ENCODE measurements around the gene ACTN1. TPM values are rescaled to one million over a fixed set of nuclear protein-coding genes. Genes with fewer than 3 reads are reported as not detected.

The ACTN1 gene
- total RNA-seq, 2 experiments from 2014 or later: 31.9 to 35.1 TPM

- POLR2A ChIA-PET: no interaction called here
- H3K36me3 Mint-ChIP-seq (ENCODE audit: low read depth): no peaks in the 10 kb centered on the region
- CTCF ChIA-PET: interaction anchor here (1.5 kb wide), 1 partner anchor 14 kb away, joined by 3 read pairs; no protein-coding TSS in a partner anchor
- H3K4me3 Mint-ChIP-seq: no peak overlapping the region
- DNase-seq: no peak
- H3K9me3 Mint-ChIP-seq: no peaks in the 10 kb centered on the region
- H3K4me1 Mint-ChIP-seq: peaks cover 36% of the 10 kb centered on the region
- H3K27me3 Mint-ChIP-seq: no peaks in the 10 kb centered on the region
- H3K27ac Mint-ChIP-seq: no peak overlapping the region
Observed at GRCh38 chr14:68942296-68943035, 36.6 kb downstream of the ACTN1 start.

- Mint-ChIP-seq H3K4me1 (peaks cover 39% of the 10 kb centered on the region), H3K9me3 (no peaks in the 10 kb centered on the region), H3K27me3 (no peaks in the 10 kb centered on the region), H3K36me3 (ENCODE audit: low read depth) (no peaks in the 10 kb centered on the region), H3K27ac (no peak overlapping the region), H3K4me3 (no peak overlapping the region)
- ChIA-PET POLR2A (no interaction called here), CTCF (interaction anchor here (1.5 kb wide), 1 partner anchor 15 kb away, joined by 3 read pairs; no protein-coding TSS in a partner anchor)
- no peak for DNase-seq
Observed at GRCh38 chr14:68941820-68942219, 37.3 kb downstream of the ACTN1 start.

DNA sequence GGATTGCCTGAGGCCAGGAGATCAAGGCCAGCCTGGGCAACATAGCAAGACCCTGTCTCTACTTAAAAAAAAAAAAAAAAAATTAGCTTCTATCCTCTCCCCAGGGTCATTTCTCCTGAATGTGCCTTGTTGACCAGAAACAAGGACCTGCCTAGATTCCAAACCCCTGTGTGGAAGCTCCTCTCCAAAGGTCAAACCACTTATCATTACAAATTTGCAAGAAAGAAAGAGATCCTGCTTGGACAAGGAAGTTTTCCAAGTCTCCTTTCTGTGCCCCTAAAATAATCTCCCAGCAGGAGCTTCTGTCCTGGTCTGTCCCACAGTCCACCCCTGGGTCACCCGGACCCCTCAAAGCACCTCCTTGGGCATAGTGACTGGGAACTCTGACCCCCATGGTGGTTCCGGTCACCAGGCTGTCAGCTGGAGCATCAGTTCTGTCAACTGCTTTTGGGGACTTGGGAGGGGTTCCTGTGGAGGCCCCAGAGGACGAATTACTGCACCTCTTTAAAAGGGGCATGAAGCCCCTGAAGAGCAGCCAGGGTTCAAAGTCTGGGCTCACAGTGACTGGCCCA is 38.4 kb downstream of the ACTN1 start:
- DNase-seq: no peak
- Mint-ChIP-seq H3K27ac (no peak overlapping the region), H3K4me1 (peaks cover 38% of the 10 kb centered on the region), H3K36me3 (ENCODE audit: low read depth) (no peaks in the 10 kb centered on the region), H3K27me3 (no peaks in the 10 kb centered on the region), H3K9me3 (no peaks in the 10 kb centered on the region), H3K4me3 (no peak overlapping the region)
- ChIA-PET POLR2A (no interaction called here), CTCF (interaction anchor here (0.9 to 2.1 kb wide), 6 partner anchors 8 to 168 kb away, joined by 3 to 7 read pairs (median 3); no protein-coding TSS in a partner anchor)

DNA sequence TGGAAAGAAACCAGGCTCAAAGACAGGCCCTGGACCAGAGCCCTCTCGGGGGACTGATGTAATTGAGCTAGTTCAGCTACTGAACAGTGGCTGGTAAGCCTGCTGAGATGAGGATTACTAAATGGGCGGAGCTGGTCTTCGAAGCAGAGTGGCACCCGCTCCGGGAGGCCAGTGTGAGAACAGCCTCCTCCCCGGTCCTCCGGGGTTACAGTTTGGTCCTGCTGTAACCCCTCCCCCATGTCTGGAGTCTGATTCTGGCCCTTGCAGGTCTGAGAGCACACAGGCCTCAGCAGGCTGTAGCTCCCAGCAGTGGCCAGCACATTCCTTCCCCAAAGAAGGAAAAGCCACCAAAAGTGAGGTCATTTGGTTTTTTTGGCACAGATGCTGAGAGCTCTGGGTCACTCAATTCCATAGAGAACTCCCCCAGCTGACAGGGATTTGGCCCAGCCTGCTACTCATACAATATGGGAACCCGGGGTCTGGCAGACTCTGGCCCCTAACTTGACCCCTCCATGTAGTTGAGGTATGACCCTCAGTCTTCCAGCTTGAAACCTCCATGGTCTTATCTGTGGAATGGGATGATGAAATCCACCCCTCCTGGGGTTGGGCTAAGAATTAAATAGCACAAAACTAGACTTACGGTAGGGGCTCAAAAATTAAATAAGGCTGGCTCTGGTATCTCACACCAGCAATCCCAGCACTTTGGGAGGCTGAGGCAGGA is 39.0 kb downstream of the ACTN1 start:
- Mint-ChIP-seq H3K27me3 (no peaks in the 10 kb centered on the region), H3K4me1 (peaks cover 34% of the 10 kb centered on the region), H3K27ac (no peak overlapping the region), H3K9me3 (no peaks in the 10 kb centered on the region), H3K4me3 (no peak overlapping the region), H3K36me3 (ENCODE audit: low read depth) (no peaks in the 10 kb centered on the region)
- no peak for DNase-seq
- CTCF ChIA-PET: interaction anchor here (0.9 to 2.3 kb wide), 9 partner anchors 9 to 168 kb away, joined by 3 to 7 read pairs (median 3); no protein-coding TSS in a partner anchor
- POLR2A ChIA-PET: no interaction called here

GRCh38 chr14:68939181-68939892 is 39.8 kb downstream of the ACTN1 start:
- CTCF ChIA-PET: interaction anchor here (0.9 to 2.3 kb wide), 6 partner anchors 8 to 25 kb away, joined by 3 to 7 read pairs (median 4); no protein-coding TSS in a partner anchor
- Mint-ChIP-seq H3K4me1 (peaks cover 40% of the 10 kb centered on the region), H3K4me3 (no peak overlapping the region)

DNA sequence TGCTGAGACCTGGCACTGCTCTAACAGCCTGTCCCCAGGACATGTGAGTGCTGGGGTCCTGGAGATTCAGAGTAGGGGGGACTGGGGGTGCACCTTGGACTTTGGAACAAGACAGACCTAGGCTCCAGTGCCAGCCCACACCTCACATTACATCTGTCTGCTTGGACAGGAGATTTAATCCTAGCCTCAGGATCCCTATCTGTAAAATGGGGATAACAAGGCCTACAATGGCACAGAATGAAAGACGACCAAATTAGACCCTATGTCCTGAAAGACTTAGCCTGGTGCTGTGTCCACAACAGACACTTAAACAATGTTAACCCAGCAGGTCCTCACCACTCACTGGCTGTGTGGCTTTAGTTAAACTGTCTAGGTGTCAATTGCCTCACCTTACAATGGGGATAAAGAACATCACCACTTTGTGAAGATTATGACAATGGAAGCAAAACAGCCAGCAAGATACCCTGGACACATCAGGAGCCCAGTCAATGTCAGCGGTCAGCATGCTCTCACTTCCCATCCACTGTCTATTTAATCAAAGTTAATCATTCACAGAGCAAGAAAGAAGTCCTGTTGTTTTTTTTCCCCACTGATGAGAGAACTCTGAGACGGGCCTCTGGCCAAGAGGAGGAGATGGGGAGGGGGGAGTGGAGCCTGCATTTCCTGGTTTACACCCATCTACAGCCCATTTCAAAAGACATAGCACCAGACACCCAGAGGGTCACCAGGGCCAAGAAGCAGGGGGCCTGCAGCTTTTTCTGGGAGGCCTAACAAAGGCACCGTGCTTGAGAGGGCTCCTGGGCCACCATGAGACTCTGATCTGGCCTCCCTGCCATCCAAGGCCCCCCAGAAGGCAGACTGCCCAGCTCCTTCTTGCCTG is 40.6 kb downstream of the ACTN1 start:
- Mint-ChIP-seq H3K9me3 (no peaks in the 10 kb centered on the region), H3K4me1 (peaks cover 40% of the 10 kb centered on the region), H3K27ac (peak overlapping the region; percentile 63), H3K36me3 (ENCODE audit: low read depth) (no peaks in the 10 kb centered on the region), H3K4me3 (no peak overlapping the region), H3K27me3 (no peaks in the 10 kb centered on the region)
- DNase-seq: no peak
- ChIA-PET CTCF (interaction anchor here (1.4 to 2.3 kb wide), 3 partner anchors 11 to 26 kb away, joined by 4 to 7 read pairs (median 5); no protein-coding TSS in a partner anchor), POLR2A (no interaction called here)

More at GRCh38 chr14:68939181-68939892, 39.8 kb downstream of the ACTN1 start:
- no peak overlapping the region for H3K27ac Mint-ChIP-seq
- H3K9me3 Mint-ChIP-seq: no peaks in the 10 kb centered on the region
- POLR2A ChIA-PET: no interaction called here
- DNase-seq: no peak
- H3K27me3 Mint-ChIP-seq: no peaks in the 10 kb centered on the region
- no peaks in the 10 kb centered on the region for H3K36me3 Mint-ChIP-seq (ENCODE audit: low read depth)

GRCh38 chr14:68937471-68938270 is 41.4 kb downstream of the ACTN1 start:
- peaks cover 41% of the 10 kb centered on the region for H3K4me1 Mint-ChIP-seq
- H3K27ac Mint-ChIP-seq: peak overlapping the region; percentile 7
- H3K9me3 Mint-ChIP-seq: no peaks in the 10 kb centered on the region
- ChIA-PET POLR2A (no interaction called here), CTCF (interaction anchor here (2.3 kb wide), 1 partner anchor 13 kb away, joined by 5 read pairs; no protein-coding TSS in a partner anchor)
- no peak overlapping the region for H3K4me3 Mint-ChIP-seq
- DNase-seq: no peak
- no peaks in the 10 kb centered on the region for H3K36me3 Mint-ChIP-seq (ENCODE audit: low read depth)
- H3K27me3 Mint-ChIP-seq: no peaks in the 10 kb centered on the region

DNA sequence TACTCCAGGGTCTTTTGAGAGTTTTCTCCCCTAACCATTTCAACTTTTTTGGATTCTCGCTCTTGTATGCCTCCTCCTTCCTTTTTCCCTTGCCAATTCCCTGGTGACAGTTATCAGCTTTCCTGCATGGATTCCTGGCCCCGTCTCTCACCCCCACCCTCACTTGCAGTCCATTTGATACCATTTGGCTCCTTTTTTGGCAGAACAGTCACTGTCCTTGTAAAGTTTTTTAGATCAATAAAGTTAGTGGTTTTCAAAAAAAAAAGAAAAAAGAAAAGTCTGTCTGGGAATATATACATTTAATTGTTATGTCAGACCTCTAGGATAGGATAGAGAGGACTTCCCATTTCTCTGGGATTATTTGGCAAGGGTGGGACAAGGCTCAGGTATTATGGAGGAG is 42.1 kb downstream of the ACTN1 start:
- H3K36me3 Mint-ChIP-seq (ENCODE audit: low read depth): no peaks in the 10 kb centered on the region
- ChIA-PET POLR2A (no interaction called here), CTCF (no interaction called here)
- no peak overlapping the region for H3K4me3 Mint-ChIP-seq
- H3K9me3 Mint-ChIP-seq: no peaks in the 10 kb centered on the region
- H3K4me1 Mint-ChIP-seq: peaks cover 42% of the 10 kb centered on the region
- no peak for DNase-seq
- no peaks in the 10 kb centered on the region for H3K27me3 Mint-ChIP-seq
- H3K27ac Mint-ChIP-seq: peak overlapping the region; percentile 9

DNA sequence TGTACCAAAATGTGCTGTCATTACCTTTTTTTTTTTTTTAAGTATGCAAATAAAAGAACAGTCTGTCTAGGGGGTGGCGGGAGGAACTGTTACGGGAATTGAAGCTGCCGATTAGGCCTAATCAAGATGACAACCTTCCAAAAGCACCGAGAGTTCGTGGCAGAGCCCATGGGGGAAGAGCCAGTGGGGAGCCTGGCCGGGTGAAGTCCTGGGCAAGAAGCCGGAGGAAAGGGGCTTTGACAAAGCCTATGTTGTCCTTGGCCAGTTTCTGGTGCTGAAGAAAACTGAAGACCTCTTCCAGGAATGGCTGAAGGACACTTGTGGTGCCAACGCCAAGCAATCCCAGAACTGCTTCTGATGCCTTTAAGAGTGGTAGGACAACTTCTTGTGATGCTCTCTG is 42.6 kb downstream of the ACTN1 start:
- H3K4me1 Mint-ChIP-seq: peaks cover 39% of the 10 kb centered on the region
- H3K4me3 Mint-ChIP-seq: no peak overlapping the region
- no peaks in the 10 kb centered on the region for H3K9me3 Mint-ChIP-seq
- ChIA-PET POLR2A (no interaction called here), CTCF (interaction anchor here (1.0 kb wide), 1 partner anchor 10 kb away, joined by 4 read pairs; no protein-coding TSS in a partner anchor)
- no peaks in the 10 kb centered on the region for H3K27me3 Mint-ChIP-seq
- H3K36me3 Mint-ChIP-seq (ENCODE audit: low read depth): no peaks in the 10 kb centered on the region
- no peak overlapping the region for H3K27ac Mint-ChIP-seq
- no peak for DNase-seq

DNA sequence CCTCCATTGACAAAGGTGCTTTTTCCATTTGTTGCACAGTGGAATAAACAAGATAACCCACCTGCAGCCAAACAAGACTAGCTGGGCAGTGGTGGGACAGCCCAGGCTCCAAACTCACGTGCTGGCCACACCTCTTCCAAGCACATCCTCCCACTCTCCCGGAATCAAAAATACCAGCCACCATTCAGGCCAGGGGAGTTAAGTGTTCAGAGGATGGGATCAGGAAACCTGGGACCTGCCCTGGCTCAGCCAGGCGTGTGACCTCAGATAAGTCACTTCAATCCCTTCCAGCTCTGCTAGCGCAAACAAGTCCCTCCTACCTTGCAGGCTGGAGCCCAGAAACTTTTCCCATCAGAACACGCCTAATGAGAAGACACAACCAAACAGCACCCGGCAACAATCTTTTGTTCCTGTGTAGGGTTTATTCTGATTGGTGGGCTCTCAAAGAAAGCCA is 43.3 kb downstream of the ACTN1 start:
- DNase-seq: no peak
- ChIA-PET POLR2A (no interaction called here), CTCF (interaction anchor here (1.0 kb wide), 1 partner anchor 9 kb away, joined by 4 read pairs; no protein-coding TSS in a partner anchor)
- Mint-ChIP-seq H3K4me3 (no peak overlapping the region), H3K9me3 (no peaks in the 10 kb centered on the region), H3K36me3 (ENCODE audit: low read depth) (no peaks in the 10 kb centered on the region), H3K4me1 (peaks cover 41% of the 10 kb centered on the region), H3K27ac (no peak overlapping the region), H3K27me3 (no peaks in the 10 kb centered on the region)

DNA sequence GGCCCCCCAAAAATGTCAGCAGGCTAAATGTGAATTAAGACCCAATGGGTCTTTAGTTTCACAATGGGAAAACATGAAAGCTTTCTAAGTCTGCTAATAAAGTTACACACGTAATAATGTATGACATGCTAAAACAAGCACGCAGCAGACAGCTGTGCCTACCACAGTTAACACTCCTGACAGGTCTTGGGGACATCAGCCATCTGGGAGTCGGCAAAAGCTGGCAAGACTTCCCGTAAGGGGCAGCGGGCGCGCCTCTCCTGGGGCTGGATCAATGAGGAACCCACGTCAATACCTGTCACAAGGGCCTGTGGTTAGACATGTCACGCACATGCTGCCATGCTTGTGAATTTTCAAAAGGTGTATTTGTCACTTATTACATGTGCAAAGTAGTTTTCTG is 45.0 kb downstream of the ACTN1 start:
- ChIA-PET CTCF (interaction anchor here (0.7 to 1.2 kb wide), 3 partner anchors 12 to 200 kb away, joined by 3 read pairs; no protein-coding TSS in a partner anchor), POLR2A (no interaction called here)
- Mint-ChIP-seq H3K36me3 (ENCODE audit: low read depth) (no peaks in the 10 kb centered on the region), H3K4me1 (peaks cover 37% of the 10 kb centered on the region), H3K27me3 (no peaks in the 10 kb centered on the region), H3K27ac (no peak overlapping the region), H3K4me3 (no peak overlapping the region), H3K9me3 (no peaks in the 10 kb centered on the region)
- no peak for DNase-seq
